GM21367 (cell line): Measurements from ENCODE around the gene CCDC117.

ENCODE experiments used
- ATAC-seq: cut with Tn5 transposase; IDR thresholded peaks from one replicate; pipeline ENCODE4 v1.9.1; 2021; ENCODE audit not compliant: unreplicated experiment

CCDC117 gene

GRCh38 chr22:28769394-28770085 is 3.0 kb upstream of the CCDC117 start:
- no peak for ATAC-seq

GRCh38 chr22:28771195-28771791 is 1.2 kb upstream of the CCDC117 start:
- no peak for ATAC-seq

- ATAC-seq = no peak
Measured at GRCh38 chr22:28773461-28773867, 969 bp downstream of the CCDC117 start.

- ATAC-seq = no peak
Measured at GRCh38 chr22:28774378-28774777, 1.9 kb downstream of the CCDC117 start.

GRCh38 chr22:28779833-28780232 is 7.3 kb downstream of the CCDC117 start:
- ATAC-seq = no peak

DNA sequence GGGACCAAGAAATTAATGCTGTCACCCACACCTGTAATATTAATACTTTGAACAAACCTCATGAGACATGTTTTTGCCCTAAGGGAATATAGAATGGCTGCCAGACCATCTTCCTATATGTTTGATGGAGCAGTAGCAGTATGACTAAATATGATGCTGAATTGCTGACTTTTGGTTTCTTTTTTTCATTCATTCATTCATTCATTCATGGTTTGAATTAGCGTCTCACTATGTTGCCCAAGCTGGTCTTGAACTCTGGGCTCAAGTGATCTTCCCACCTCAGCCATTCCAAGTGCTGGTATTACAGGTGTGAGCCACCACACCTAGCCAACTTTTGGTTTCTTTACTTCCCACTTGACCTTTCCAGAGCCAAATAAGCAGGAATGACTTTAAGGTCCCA is 7.8 kb downstream of the CCDC117 start:
- ATAC-seq = no peak

DNA sequence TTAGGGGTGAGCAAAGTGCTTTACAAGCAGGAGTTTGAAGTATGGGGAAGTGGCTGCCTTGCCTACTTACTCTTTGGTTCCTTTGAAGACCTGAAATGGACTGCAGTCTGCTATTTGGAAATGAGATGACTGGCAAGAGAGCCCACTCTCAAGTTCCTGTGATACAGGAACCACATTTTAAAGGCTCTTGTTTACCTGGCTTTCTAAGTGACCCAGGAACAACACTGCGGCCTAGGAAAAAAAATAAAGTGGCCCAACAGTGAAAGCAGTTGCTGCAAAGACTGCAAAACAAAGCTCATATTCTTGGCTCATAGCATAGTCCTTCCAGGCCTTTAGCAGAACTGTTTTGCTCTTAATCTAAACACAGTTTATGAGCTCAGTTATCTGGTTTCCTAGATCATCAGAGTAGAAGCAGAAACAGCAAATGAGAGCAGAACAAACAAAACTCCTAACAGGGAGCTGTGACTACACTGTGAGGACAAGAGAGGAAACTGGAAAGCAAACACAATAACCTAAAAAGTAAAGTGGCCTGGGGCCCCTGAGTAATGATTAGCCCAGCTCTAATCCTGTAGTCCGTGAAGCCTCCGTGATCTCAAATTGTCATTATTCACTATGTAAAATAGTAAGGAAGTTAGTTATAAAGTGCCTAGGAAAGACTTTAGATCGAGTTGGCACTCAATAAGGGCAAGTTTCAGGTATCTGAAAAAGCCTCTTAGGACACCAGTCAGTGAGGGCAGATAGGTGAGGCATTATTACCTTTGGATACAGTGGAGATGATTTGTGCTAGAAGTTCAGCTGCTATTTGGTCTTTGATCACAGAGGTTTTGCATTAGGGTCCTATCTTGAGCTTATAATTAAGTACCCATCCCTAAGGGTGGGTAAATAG is 11.5 kb downstream of the CCDC117 start:
- ATAC-seq = no peak

- no peak for ATAC-seq
Measured at GRCh38 chr22:28788601-28789000, 16.1 kb downstream of the CCDC117 start.

- no peak for ATAC-seq
Measured at GRCh38 chr22:28791124-28791523, 18.6 kb downstream of the CCDC117 start.

- ATAC-seq = peak; percentile 53
Measured at GRCh38 chr22:28791841-28792490, 19.5 kb downstream of the CCDC117 start.

- peak; percentile 16 for ATAC-seq
Measured at GRCh38 chr22:28792491-28793383, 20.2 kb downstream of the CCDC117 start.

DNA sequence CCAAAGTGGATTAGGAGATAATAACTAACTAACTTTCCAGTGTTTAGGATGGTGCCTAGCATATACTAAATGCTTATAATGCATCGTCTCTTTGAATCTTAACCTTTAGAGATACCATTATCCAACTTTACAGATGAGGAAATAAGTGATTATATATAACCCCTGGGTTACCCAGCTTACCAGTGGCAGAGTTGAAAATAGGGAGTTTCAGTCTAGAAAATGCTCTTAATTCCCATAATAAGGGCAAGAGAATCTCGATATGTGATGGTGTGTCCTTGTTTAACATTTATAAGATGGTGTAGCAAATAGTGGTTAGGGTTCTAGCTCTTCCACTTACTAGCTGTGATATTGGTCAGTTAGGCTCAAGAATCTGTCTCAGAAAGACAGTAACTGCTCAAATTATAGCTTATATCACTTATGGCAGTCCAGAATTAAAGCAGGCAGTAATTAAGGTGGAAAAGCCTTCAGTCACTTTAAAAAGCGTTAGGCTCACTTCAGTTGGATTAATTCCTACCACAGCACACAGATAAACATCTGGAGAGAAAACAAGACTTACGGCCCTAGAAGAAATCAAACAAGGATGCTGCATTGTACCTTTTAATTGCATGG is 21.6 kb downstream of the CCDC117 start:
- no peak for ATAC-seq

DNA sequence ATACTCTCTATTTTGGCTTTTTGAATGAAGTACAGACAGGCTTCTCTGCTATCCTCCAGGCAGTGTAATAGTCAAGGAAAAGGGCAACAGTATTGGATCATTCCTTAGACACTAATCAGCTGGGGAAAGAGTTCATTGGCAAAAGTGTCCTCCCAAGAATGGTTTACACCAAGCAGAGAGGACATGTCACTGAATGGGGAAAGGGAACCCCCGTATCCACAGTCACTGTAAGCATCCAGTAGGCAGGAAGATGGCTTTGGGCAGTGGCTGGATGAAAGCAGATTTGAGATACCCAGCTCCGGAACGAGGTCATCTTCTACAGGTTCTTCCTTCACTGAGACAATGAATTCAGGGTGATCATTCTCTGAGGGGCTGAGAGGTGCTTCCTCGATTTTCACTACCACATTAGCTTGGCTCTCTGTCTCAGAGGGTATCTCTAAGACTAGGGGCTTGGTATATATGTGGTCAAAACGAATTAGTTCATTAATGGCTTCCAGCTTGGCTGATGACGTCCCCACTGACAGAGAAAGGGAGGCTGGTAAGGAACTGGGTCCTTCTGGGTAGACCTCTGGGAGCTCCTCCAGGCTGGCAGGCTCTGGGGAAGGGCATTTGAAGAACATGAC is 22.7 kb downstream of the CCDC117 start:
- ATAC-seq = no peak

DNA sequence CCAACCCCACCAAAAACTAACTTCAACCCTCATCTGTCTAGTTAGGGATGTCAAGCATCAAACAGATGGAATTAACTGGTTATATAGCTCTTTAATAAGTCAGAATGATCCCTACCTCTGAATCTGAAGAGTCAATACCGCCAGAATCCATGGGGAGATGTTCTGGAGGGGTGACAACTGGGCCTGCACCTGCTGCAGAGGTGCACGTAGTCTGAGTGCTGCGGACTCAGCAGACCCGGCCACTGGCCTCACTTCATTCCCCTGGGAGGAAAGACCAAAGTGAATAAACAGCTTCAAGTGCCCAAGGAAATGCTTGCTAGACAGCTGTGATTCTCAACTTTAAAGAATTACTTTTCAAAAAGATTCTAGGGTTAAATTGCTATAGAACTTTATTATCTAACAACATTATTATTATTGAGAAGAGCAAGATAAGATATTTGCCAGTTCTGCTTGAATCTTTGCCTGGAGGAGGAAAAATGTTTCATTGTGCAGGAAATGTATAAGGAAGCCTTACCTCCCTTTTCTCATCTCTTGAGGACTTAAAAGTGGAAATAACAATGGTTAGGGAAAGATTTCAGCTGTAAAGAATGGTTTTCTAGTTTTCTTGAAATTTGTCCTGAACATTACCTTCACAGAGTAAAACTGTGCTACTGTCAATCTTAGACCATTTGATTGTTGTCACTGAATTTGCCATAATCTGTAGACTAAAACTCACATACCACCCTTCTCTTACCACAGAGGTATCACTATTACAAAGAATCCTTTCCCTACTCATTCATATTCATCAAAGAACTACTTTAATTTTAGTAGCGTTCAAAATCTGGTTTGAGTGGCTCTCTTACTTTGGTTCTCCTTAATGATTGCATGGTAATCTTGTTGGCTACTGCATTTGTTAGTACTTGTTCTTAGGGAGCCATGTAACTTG is 23.7 kb downstream of the CCDC117 start:
- ATAC-seq = no peak

- ATAC-seq = no peak
Measured at GRCh38 chr22:28798810-28799605, 26.5 kb downstream of the CCDC117 start.

- peak; percentile 17 for ATAC-seq
Measured at GRCh38 chr22:28799606-28800307, 27.3 kb downstream of the CCDC117 start.
